Islet precursor cell (in vitro differentiated cells): Measurements from ENCODE around the gene PTPRK.

ENCODE experiments used
- DNase-seq: peaks from one replicate; pipeline ENCODE4 v3.0.0-alpha.2; 2018

The PTPRK gene

GRCh38 chr6:128168244-128168643, 352.2 kb downstream of the PTPRK start:
- no peak for DNase-seq

GRCh38 chr6:128167552-128167951, 352.8 kb downstream of the PTPRK start:
- DNase-seq, result no peak

DNA sequence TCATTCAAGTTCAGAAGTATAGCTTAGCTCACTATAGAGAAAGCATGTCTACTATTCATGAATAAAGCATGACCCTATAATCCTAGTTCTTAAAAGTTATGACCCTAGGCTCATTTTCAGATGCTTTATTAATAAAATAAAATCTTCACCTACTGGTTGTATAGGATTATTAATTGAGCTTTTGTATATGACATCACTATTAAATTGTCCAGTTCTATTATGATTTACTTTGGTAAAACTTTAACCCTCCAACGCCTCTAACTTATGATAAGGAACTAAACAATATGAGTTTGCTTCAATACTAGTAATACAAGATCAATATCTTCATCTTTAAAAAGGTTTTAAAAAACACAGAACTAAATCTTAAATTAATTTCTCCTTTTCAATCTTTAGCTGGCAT, 356.1 kb downstream of the PTPRK start:
- DNase-seq, result no peak

- DNase-seq, result no peak
These were observed 358.0 kb downstream of the PTPRK start for GRCh38 chr6:128162423-128162822.

- no peak for DNase-seq
These were observed 358.6 kb downstream of the PTPRK start for GRCh38 chr6:128161839-128162238.

- DNase-seq, result no peak
These were observed 359.1 kb downstream of the PTPRK start for GRCh38 chr6:128161263-128161662.

GRCh38 chr6:128158496-128158895, 361.9 kb downstream of the PTPRK start:
- DNase-seq, result no peak

- DNase-seq, result no peak
These were observed 363.9 kb downstream of the PTPRK start for GRCh38 chr6:128156321-128157111.

- no peak for DNase-seq
These were observed 364.6 kb downstream of the PTPRK start for GRCh38 chr6:128155826-128156225.

DNA sequence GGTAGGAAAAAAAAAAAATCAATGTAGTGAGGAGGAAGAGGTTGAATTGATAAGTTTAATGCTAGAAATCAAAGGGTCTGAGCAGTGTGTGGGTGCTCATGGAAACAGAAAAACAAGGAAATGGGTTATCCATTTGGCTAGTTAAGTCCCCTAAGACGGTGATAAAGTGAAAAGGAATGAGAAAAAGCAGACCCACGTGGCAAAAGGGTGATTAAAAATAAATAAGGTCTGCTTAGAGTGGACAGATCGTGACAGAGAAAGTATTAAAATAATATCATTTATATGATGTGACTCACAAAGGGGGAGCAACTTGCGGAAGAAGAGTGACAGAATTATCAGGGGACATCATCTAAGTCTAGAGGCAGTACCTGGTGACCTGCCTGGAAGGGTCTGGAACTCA, 367.8 kb downstream of the PTPRK start:
- no peak for DNase-seq

DNA sequence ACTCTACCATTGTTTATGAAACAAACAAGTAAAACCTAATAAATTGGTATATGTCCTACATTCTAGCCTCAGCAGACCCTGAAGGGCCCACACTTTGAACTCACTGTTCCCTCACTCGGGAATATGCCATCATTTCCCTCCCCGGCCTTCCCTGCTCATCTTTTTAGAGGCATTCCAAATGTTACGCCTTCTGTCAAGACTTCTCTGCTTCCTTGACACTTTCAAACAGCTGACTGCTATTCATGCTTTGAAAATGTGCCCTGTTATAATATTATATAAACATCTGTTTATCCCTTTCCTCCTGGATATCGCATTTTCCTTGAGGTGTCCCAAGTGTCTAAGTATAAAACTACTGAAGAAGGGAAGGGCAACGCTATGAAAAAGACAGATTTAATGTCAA, 370.0 kb downstream of the PTPRK start:
- DNase-seq, result no peak

DNA sequence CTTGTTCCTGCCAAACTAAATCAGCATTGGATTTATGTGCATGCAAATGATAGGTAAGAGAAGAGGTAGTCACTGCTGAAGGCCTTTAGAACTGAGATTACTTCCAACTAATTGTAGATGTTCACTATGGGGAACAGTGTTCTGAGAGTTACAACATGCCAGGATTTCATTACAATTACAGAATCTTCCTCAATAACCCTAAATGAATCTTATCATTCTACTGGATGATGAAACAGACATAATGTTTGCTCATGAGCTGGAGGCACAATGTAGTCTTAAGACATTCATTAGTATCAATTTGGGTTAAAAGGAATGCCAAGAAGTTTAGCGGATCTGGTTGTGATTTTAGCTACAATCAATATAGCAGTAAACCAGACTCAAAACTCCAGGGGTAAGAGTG, 370.6 kb downstream of the PTPRK start:
- no peak for DNase-seq

DNA sequence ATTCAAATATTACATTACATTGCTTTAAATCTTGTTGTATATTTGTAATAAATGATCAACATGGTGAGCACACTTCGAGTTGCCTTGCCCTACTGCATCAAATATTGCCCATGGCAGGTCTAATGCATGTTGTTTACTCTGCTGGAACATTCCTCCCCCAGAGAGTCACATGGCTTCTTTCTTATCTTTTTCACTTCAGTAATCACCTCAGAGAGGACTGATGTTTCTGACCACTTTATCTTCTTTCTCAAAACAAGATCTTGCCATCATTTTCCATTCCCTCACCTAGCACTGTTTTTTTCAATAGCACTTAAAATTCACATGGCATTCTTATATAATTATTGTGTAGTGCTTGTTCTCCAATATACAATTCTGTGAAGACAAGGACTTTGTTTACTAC, 376.1 kb downstream of the PTPRK start:
- no peak for DNase-seq

DNA sequence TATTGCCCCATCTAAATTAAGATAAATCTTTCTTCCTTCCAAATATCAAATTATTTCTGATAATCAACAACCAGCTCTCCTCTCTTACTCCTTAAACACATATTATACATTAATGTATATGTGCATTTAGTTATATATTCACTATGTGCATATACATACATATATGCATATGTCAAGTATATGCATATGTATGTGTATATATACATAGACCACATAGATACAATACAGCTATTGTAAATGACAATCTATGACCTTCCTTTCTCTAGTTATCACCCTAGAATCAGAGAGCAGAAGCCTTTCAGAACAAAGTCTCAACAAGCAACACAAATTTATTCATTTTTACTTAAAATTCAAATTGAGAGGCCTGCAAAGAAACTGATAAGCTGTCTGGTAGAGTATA, 378.5 kb downstream of the PTPRK start:
- DNase-seq, result no peak

GRCh38 chr6:128139519-128139918, 380.9 kb downstream of the PTPRK start:
- DNase-seq, result no peak

DNA sequence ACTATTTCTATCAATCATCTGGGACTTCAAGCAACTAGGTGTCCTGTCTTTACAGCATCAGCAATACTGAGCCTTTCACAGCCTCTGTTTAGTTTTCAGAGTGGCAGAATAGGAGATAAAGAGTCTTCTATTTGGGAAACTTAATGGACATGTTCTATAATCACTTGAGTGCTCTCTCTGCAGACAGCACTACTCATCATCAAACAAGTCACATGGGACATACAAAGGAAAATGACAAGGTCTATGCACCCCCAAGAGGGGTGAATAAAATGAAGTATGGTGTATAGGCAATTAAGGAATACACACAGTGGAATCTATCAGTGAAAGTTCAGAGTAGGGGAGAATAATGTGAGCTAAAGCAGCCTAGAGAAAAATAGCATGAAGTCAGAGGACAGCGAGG, 381.7 kb downstream of the PTPRK start:
- no peak for DNase-seq

DNA sequence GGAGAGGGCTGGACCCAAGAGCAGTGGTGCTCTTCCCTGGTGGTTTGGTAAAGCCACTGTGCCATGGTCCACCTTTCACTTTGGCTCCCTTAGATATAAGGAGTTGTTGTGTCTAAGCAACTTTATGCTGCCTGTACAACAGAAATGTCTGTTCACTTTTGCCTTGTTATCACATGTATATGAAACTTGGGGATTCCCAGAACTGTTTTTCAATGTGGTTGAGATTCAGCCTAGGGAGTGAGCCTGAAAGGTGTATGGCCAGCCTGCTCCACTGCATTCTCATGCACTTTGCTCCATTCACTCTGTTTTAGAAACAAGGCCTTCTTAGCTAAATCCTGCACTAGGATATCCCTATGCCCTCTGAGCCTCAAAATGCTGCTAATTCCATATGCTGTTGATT, 385.1 kb downstream of the PTPRK start:
- no peak for DNase-seq

DNA sequence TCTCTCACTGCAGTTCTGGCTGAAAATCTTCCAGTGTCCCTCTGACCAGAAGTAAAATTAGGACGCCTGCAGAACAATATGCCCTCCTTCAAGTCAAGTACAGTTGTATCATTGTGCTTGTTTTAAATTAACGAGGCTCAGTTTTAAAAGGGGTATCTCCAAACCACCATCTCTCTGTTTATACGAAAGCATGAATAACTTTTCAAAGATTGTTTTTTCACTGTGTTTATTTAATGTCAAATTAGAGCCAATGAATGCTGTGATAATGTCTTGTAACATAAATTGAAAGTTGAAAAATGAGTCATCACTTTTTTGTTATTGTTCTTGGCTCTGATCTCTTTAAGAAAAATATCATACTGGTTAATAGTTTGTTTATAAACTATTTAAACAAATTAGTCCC, 388.8 kb downstream of the PTPRK start:
- DNase-seq, result no peak

GRCh38 chr6:128131036-128131435, 389.4 kb downstream of the PTPRK start:
- no peak for DNase-seq

GRCh38 chr6:128129679-128130078, 390.7 kb downstream of the PTPRK start:
- no peak for DNase-seq

DNA sequence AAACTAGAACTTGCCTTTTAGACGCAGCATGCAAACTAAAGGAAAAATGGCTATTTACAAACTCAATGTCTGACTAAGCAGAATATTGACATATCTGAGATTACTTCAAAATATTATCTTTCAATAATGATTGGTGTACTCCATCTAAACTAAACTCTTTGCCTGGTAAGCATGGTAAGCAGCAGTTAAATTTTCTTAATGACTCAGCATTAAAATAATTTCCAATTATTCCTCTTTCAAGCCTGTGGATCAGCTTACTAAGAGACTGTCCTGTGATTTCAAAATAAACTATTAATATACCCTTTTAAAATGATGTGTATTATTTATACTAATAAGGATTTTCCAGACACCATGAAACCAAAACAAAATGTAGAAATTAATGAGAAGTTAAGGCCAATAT, 392.7 kb downstream of the PTPRK start:
- no peak for DNase-seq

GRCh38 chr6:128124713-128125112, 395.7 kb downstream of the PTPRK start:
- DNase-seq, result peak; percentile 76

DNA sequence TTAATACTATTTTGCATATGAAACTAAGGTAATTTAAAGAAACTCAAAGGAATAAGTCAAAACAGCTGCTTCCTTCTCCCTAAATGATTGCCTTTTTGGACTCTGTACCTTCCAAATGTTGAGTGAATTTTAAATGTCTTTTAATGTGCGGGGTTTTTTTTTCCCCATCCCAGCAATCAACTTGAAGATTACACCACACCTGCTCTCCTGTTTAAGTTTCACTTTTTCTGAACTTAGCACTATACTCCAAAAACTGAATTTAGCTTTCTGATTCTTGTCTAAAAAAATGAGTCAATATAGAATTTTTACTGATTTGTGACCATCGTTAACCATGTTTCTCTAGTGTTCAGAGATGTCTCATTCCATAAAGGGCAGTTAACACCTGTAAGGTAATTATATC, 398.8 kb downstream of the PTPRK start:
- no peak for DNase-seq

DNA sequence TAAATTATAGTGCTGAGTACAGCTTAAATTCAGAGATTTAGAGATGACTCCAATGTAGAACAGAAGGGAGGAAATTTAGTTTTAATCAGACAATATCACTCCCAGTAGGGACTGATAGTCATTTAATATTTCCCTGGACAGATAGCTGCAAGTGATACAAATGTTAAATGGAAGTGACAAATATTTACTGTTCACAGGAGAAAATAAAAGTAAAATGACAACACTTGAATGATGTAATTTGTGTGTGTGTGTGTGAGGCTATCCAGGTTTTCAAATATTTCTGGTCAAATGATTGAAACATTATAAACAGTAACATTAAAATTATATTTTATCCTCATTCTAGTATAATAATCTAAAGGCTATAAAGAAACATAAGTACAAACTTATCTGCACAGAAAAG, 399.2 kb downstream of the PTPRK start:
- DNase-seq, result no peak

GRCh38 chr6:128118401-128118800, 402.0 kb downstream of the PTPRK start:
- DNase-seq, result no peak
